Liver (tissue), 9 donors: ENCODE data around the gene CA5A. TPM values are rescaled to one million over a fixed set of nuclear protein-coding genes. Genes with fewer than 3 reads are reported as not detected.

Experiments used
- DNase-seq: peaks from one replicate; pipeline ENCODE4 v3.0.0-alpha.2; 2017; ENCODE audit warnings: low spot score
- H3K27ac ChIP-seq, 2 donors: one replicate each; pipeline ENCODE4 v1.7.0; 2013; ENCODE audit warnings: inconsistent platforms in 2 of 2, low read length in 2 of 2, control low read depth in 1 of 2, low read depth in 1 of 2, mild to moderate bottlenecking in 1 of 2
- H3K27me3 ChIP-seq, 4 donors: one replicate each; pipeline versions ENCODE4 v1.6.1 to v1.7.0; 2013; ENCODE audit warnings: low read length in 3 of 4, inconsistent platforms in 1 of 4, mild to moderate bottlenecking in 1 of 4, moderate library complexity in 1 of 4; ENCODE audit not compliant: control insufficient read depth in 4 of 4, insufficient read depth in 4 of 4
- H3K36me3 ChIP-seq, 4 donors: one replicate each; pipeline versions ENCODE4 v1.6.1 to v1.7.0; 2013; ENCODE audit warnings: low read length in 3 of 4, mild to moderate bottlenecking in 3 of 4, low read depth in 1 of 4, moderate library complexity in 1 of 4; ENCODE audit not compliant: control insufficient read depth in 4 of 4, insufficient read depth in 3 of 4
- H3K4me1 ChIP-seq, 4 donors: one replicate each; pipeline versions ENCODE4 v1.6.1 to v1.7.0; 2013; ENCODE audit warnings: low read length in 3 of 4, mild to moderate bottlenecking in 3 of 4, moderate library complexity in 1 of 4; ENCODE audit not compliant: control insufficient read depth in 4 of 4, insufficient read depth in 4 of 4
- H3K4me3 ChIP-seq, 3 donors: one replicate each; pipeline versions ENCODE4 v1.6.1 to v1.7.0; 2013; ENCODE audit warnings: low read length in 3 of 3, control low read depth in 1 of 3, low read depth in 1 of 3, mild to moderate bottlenecking in 1 of 3
- H3K9ac ChIP-seq, 2 donors: one replicate each; pipeline ENCODE4 v1.7.0; 2013; ENCODE audit warnings: low read length in 2 of 2, mild to moderate bottlenecking in 2 of 2, moderate library complexity in 2 of 2, control low read depth in 1 of 2, low read depth in 1 of 2
- H3K9me3 ChIP-seq, 4 donors: one replicate each; pipeline versions ENCODE4 v1.6.1 to v1.7.0; 2013; ENCODE audit warnings: low read length in 3 of 4; ENCODE audit not compliant: control insufficient read depth in 4 of 4
- ATF3 ChIP-seq: IDR thresholded peaks from 2 replicates; pipeline ENCODE4 v1.6.1; 2016; ENCODE audit warnings: antibody characterized with exemption
- FOXA1 ChIP-seq: IDR thresholded peaks from 2 replicates; pipeline ENCODE4 v1.6.1; 2016; ENCODE audit warnings: antibody characterized with exemption
- FOXA2 ChIP-seq: IDR thresholded peaks from 2 replicates; pipeline ENCODE4 v1.6.1; 2016; ENCODE audit warnings: antibody characterized with exemption
- HNF4A ChIP-seq, 2 donors: conservative IDR thresholded peaks; 2 replicates each; pipeline ENCODE4 v1.6.1; 2016; ENCODE audit warnings: antibody characterized with exemption in 2 of 2, mild to moderate bottlenecking in 2 of 2
- HNF4G ChIP-seq: IDR thresholded peaks from 2 replicates; pipeline ENCODE4 v1.6.1; 2016; ENCODE audit warnings: antibody characterized with exemption
- JUND ChIP-seq, 2 donors: IDR thresholded peaks; 2 replicates each; pipeline ENCODE4 v1.6.1; 2016; ENCODE audit warnings: antibody characterized with exemption in 2 of 2
- NR2F2 ChIP-seq: IDR thresholded peaks from 2 replicates; pipeline ENCODE4 v1.6.1; 2016; ENCODE audit warnings: antibody characterized with exemption
- RXRA ChIP-seq, 2 donors: IDR thresholded peaks; 2 replicates each; pipeline ENCODE4 v1.6.1; 2017 to 2018; ENCODE audit warnings: antibody characterized with exemption in 2 of 2, mild to moderate bottlenecking in 1 of 2
- TAF1 ChIP-seq: conservative IDR thresholded peaks from 2 replicates; pipeline ENCODE4 v1.6.1; 2016; ENCODE audit warnings: antibody characterized with exemption, mild to moderate bottlenecking
- YY1 ChIP-seq: IDR thresholded peaks from 2 replicates; pipeline ENCODE4 v1.6.1; 2016; ENCODE audit warnings: antibody characterized with exemption, mild to moderate bottlenecking
- WGBS: extraction: QIAGEN DNeasy Blood & Tissue Kit; methylation state at CpG from one replicate; pipeline ENCODE4 v1.1.7; 2013; 5-methylcytosine and 5-hydroxymethylcytosine counted together
- polyA plus RNA-seq, 2 donors: library from polyadenylated mRNA; stranded (reverse) in 1 of 2; unstranded in 1 of 2; fragments of 200-250 nt in 1 of 2; fragments of >200 nt in 1 of 2; fragmentation: Nextera tagmentation in 1 of 2; extraction: Ambion mirVana in 1 of 2; gene quantifications; one replicate each; pipeline versions ENCODE4 v1.2.1 to v1.2.3, GENCODE V29; 2013 to 2015
- total RNA-seq, 2 donors: library from RNA; depleted of rRNA; stranded (reverse); fragments of >200 nt; gene quantifications; one replicate each; pipeline ENCODE4 v1.2.3, GENCODE V29; 2014
- TF ChIP-seq, protein P1 (sequence below): IDR thresholded peaks from 2 replicates; pipeline ENCODE4 v1.6.1; 2016; ENCODE audit warnings: antibody characterized with exemption, mild to moderate bottlenecking
- TF ChIP-seq, protein P2 (sequence below): fragments of 150-350 bp; IDR thresholded peaks from 2 replicates; pipeline ENCODE4 v1.5.1; 2017; ENCODE audit warnings: improper control_type of control experiment, low read depth, low read length; ENCODE audit not compliant: missing input control
- donor health status: healthy.
- donor health status: healthy.
- donor health status: healthy.
- donor health status: healthy.
- donor health status: healthy.

CA5A gene
- total and polyA plus RNA-seq, 4 donors, result 12.3 to 66.8 (median 33.6) TPM

GRCh38 chr16:87961623-87962022 lies 25.3 kb upstream of the CA5A start:
- Histone ChIP-seq H3K27me3 (no peaks in the 10 kb centered on the region), H3K9me3 (no peaks in the 10 kb centered on the region), H3K4me1 (peaks cover 1 to 12% (median 10%) of the 10 kb centered on the region in 4 donors), H3K27ac (no peak overlapping the region), H3K9ac (no peak overlapping the region), H3K36me3 (peaks cover 0 to 5% (median 1%) of the 10 kb centered on the region in 4 donors), H3K4me3 (no peak overlapping the region)
- no peak for TF ChIP-seq ATF3
- TF ChIP-seq, protein P1, sequence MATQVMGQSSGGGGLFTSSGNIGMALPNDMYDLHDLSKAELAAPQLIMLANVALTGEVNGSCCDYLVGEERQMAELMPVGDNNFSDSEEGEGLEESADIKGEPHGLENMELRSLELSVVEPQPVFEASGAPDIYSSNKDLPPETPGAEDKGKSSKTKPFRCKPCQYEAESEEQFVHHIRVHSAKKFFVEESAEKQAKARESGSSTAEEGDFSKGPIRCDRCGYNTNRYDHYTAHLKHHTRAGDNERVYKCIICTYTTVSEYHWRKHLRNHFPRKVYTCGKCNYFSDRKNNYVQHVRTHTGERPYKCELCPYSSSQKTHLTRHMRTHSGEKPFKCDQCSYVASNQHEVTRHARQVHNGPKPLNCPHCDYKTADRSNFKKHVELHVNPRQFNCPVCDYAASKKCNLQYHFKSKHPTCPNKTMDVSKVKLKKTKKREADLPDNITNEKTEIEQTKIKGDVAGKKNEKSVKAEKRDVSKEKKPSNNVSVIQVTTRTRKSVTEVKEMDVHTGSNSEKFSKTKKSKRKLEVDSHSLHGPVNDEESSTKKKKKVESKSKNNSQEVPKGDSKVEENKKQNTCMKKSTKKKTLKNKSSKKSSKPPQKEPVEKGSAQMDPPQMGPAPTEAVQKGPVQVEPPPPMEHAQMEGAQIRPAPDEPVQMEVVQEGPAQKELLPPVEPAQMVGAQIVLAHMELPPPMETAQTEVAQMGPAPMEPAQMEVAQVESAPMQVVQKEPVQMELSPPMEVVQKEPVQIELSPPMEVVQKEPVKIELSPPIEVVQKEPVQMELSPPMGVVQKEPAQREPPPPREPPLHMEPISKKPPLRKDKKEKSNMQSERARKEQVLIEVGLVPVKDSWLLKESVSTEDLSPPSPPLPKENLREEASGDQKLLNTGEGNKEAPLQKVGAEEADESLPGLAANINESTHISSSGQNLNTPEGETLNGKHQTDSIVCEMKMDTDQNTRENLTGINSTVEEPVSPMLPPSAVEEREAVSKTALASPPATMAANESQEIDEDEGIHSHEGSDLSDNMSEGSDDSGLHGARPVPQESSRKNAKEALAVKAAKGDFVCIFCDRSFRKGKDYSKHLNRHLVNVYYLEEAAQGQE, result no peak
- TF ChIP-seq FOXA2, result no peak
- no peak for TF ChIP-seq HNF4A (conservative IDR thresholded peaks at IDR 0.05)
- TF ChIP-seq FOXA1, result no peak
- no peak for TF ChIP-seq NR2F2
- TF ChIP-seq, protein P2, sequence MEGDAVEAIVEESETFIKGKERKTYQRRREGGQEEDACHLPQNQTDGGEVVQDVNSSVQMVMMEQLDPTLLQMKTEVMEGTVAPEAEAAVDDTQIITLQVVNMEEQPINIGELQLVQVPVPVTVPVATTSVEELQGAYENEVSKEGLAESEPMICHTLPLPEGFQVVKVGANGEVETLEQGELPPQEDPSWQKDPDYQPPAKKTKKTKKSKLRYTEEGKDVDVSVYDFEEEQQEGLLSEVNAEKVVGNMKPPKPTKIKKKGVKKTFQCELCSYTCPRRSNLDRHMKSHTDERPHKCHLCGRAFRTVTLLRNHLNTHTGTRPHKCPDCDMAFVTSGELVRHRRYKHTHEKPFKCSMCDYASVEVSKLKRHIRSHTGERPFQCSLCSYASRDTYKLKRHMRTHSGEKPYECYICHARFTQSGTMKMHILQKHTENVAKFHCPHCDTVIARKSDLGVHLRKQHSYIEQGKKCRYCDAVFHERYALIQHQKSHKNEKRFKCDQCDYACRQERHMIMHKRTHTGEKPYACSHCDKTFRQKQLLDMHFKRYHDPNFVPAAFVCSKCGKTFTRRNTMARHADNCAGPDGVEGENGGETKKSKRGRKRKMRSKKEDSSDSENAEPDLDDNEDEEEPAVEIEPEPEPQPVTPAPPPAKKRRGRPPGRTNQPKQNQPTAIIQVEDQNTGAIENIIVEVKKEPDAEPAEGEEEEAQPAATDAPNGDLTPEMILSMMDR, result no peak
- TF ChIP-seq HNF4G, result no peak
- WGBS, result 87% methylated on average over 4 of the region's 4 CpGs
- no peak for DNase-seq

GRCh38 chr16:87960852-87961251 lies 24.5 kb upstream of the CA5A start:
- Histone ChIP-seq H3K9me3 (no peaks in the 10 kb centered on the region), H3K27me3 (no peaks in the 10 kb centered on the region), H3K4me3 (no peak overlapping the region), H3K4me1 (peaks cover 0 to 9% (median 2%) of the 10 kb centered on the region in 4 donors), H3K27ac (no peak overlapping the region), H3K9ac (no peak overlapping the region), H3K36me3 (peaks cover 0 to 5% (median 1%) of the 10 kb centered on the region in 4 donors)
- DNase-seq, result no peak
- no peak for TF ChIP-seq ATF3
- WGBS, result 96% methylated on average over 8 of the region's 8 CpGs

DNA sequence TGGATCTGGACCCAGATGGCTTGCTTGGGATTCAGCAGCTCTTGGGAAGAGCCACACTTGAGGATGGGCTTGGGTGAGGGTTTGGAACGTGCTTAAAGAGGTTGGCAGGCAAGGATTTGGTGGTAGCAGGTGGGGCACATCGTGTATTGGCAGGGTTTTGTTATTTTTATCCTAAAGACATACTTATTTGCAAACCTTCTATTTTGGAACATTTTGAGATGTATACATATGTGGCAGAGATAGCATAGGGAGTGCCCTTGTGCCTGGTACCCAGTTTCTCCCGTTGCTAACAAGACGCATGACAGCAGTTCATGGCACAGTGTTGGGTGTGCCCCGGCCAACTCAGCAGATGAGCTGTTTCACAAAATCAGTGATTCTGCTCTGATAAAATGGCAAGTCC lies 24.0 kb upstream of the CA5A start:
- no peaks in the 10 kb centered on the region for H3K27me3 ChIP-seq
- H3K9ac ChIP-seq, result no peak overlapping the region
- 93% methylated on average over 5 of the region's 5 CpGs for WGBS
- H3K9me3 ChIP-seq, result no peaks in the 10 kb centered on the region
- no peak overlapping the region for H3K4me3 ChIP-seq
- DNase-seq, result no peak
- H3K36me3 ChIP-seq, result peaks cover 0 to 5% (median 1%) of the 10 kb centered on the region in 4 donors
- no peak for TF ChIP-seq HNF4A (conservative IDR thresholded peaks at IDR 0.05)
- no peak for TF ChIP-seq NR2F2
- no peak for TF ChIP-seq JUND (IDR thresholded peaks at IDR 0.05)
- TF ChIP-seq, protein P1, result no peak
- no peak for TF ChIP-seq RXRA (IDR thresholded peaks at IDR 0.05)
- TF ChIP-seq, protein P2, result no peak
- TF ChIP-seq YY1, result no peak
- no peak for TF ChIP-seq TAF1
- H3K27ac ChIP-seq, result no peak overlapping the region
- peaks cover 0 to 11% (median 4%) of the 10 kb centered on the region in 4 donors for H3K4me1 ChIP-seq
